Natural killer cell (primary cell): ENCODE data around the gene ZC3H18. TPM values are rescaled to one million over a fixed set of nuclear protein-coding genes. Genes with fewer than 3 reads are reported as not detected.

Experiments
- ATAC-seq, 3 donors: fragments of 150-1000 bp in 2 of 3; fragments of 200-7000 bp in 1 of 3; cut with Tn5 transposase; 1 replicate in 1 of 3; 2 replicates in 2 of 3; pipeline ENCODE4 v1.10.0; 2021; ENCODE audit warnings: mild to moderate bottlenecking in 2 of 3, moderate library complexity in 2 of 3
- DNase-seq, 2 donors: peaks; one replicate each; pipeline versions ENCODE4 v3.0.0 to v3.0.0-alpha.2; 2013 to 2021; ENCODE audit warnings: mixed read lengths in 1 of 2
- H3K27ac ChIP-seq: one replicate; pipeline ENCODE4 v1.5.1; 2013; ENCODE audit warnings: mild to moderate bottlenecking, low read length
- H3K27me3 ChIP-seq: one replicate; pipeline ENCODE4 v1.6.1; 2013; ENCODE audit warnings: low read length; ENCODE audit not compliant: control insufficient read depth, insufficient read depth
- H3K36me3 ChIP-seq: one replicate; pipeline ENCODE4 v1.6.1; 2013; ENCODE audit warnings: low read length; ENCODE audit not compliant: control insufficient read depth, insufficient read depth
- H3K4me1 ChIP-seq: one replicate; pipeline ENCODE4 v1.6.1; 2013; ENCODE audit warnings: low read length; ENCODE audit not compliant: control insufficient read depth, insufficient read depth
- H3K4me3 ChIP-seq: one replicate; pipeline ENCODE4 v1.5.1; 2013; ENCODE audit warnings: low read length
- H3K9me3 ChIP-seq: one replicate; pipeline ENCODE4 v1.6.1; 2013; ENCODE audit warnings: low read length; ENCODE audit not compliant: control insufficient read depth, insufficient read depth
- H3K27ac Mint-ChIP-seq, 2 donors: one replicate each; pipeline ENCODE4 v1.8.0; 2022; ENCODE audit warnings: mild to moderate bottlenecking in 2 of 2, mixed read lengths in 2 of 2, moderate library complexity in 1 of 2
- H3K27me3 Mint-ChIP-seq, 2 donors: one replicate each; pipeline ENCODE4 v1.8.0; 2022; ENCODE audit warnings: low read depth in 2 of 2, mixed read lengths in 2 of 2
- H3K36me3 Mint-ChIP-seq: one replicate; pipeline ENCODE4 v1.8.0; 2022; ENCODE audit warnings: mixed read lengths
- H3K4me1 Mint-ChIP-seq, 2 donors: one replicate each; pipeline ENCODE4 v1.8.0; 2022; ENCODE audit warnings: mixed read lengths in 2 of 2
- H3K4me3 Mint-ChIP-seq: one replicate; pipeline ENCODE4 v1.8.0; 2022; ENCODE audit warnings: mild to moderate bottlenecking, moderate library complexity, mixed read lengths
- H3K9me3 Mint-ChIP-seq, 2 donors: one replicate each; pipeline ENCODE4 v1.8.0; 2022; ENCODE audit warnings: mixed read lengths in 2 of 2
- CTCF ChIP-seq: fragments of 200-600 bp; IDR thresholded peaks from one replicate; pipeline ENCODE4 v1.8.0; 2022; ENCODE audit warnings: antibody characterized with exemption
- WGBS: methylation state at CpG from one replicate; pipeline ENCODE4 v1.1.7; 2013; ENCODE audit warnings: missing lambda C conversion rate; ENCODE audit not compliant: insufficient coverage; 5-methylcytosine and 5-hydroxymethylcytosine counted together
- intact Hi-C: fragments of 100-400 bp; cut with micrococcal nuclease; formaldehyde crosslinking; loops from one replicate; pipeline ENCODE4 v1.14.2; 2022
- total RNA-seq, 4 donors: library from RNA; stranded (reverse); fragments of 120-200 nt in 1 of 4; gene quantifications; one replicate each; pipeline versions ENCODE4 v1.2.3 to v1.2.4, GENCODE V29; 2013 to 2022

ZC3H18 gene
- total RNA-seq, 3 donors from 2014 or later (not counting 1 experiment from before 2014, with no cell fraction given), result 125 to 130 (median 126) TPM

DNA sequence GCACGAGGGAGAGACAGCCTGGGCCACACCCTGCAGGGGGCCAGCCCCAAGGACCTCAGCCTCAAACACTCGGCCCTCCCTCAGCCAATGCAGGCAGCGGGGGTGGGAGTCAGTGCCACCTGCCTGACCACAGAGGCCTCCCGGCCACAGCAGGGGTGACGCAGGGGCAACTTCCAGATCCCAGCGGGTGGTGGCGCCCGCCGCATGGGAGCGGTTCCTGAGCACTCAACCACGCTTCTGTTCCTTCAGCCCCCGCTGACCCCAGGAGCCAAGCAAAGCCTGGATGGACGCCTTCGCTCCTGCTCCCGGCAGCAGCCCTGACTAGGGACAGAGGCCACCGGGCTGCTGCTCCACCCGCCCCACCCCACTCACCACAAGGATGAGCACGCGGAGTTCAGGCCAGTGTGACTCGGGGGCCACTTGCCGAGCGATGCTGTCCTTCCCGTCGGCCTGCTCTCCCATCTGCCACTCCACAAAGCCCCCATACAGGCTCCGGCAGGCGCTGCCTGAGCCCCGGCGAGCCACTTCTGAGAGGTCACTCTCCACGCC, 85.6 kb downstream of the ZC3H18 start:
- 89% methylated on average over 29 of the region's 29 CpGs for WGBS
- Mint-ChIP-seq H3K27me3 (no peaks in the 10 kb centered on the region), H3K4me3 (no peak overlapping the region), H3K4me1 (peaks cover 31 to 42% of the 10 kb centered on the region in 2 donors), H3K27ac (peak overlapping the region; percentile 68 to 96), H3K9me3 (no peaks in the 10 kb centered on the region), H3K36me3 (no peaks in the 10 kb centered on the region)
- peak overlapping the region; percentile 99 for H3K27ac ChIP-seq
- H3K4me1 ChIP-seq, result peaks cover 56% of the 10 kb centered on the region
- H3K36me3 ChIP-seq, result peaks cover 28% of the 10 kb centered on the region
- no peak overlapping the region for H3K4me3 ChIP-seq
- H3K9me3 ChIP-seq, result no peaks in the 10 kb centered on the region
- ATAC-seq (no peak), DNase-seq (no peak)
- intact Hi-C loops, result no loop called here
- TF ChIP-seq CTCF, result no peak
- H3K27me3 ChIP-seq, result no peaks in the 10 kb centered on the region

DNA sequence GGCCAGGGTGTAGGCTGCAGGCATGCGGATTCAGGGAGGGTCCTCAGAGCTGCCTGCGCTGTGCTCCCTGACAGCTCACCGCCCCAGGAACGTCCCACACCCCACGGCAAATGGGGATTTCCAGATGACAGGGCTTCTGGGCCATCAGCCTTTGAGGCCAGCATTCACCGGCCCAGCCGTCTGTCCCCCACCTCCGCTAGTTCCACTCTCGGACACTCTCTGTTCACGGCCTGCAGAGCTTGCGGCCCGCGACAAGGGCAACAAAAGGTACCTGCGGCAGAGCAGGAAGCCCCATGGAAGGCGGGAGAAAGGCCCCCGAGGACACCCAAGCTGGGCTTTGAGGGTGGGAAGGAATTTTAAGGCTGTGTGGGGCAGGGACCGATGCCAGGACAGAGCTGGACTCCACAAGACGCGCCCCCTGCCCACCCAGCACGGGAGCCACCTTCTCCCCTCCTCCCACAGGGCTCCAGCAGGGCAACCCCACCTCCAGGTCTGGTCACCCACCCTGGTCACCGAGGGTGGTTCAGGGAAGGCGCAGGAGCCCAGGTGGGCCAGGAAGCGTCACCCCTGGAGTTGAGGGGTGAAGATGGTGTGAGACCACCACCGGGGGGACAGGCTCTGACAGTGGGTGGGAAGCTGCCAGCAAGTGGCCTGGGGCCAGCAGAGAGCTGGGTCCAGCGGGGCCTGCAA, 86.2 kb downstream of the ZC3H18 start:
- no peak overlapping the region for H3K4me3 Mint-ChIP-seq

GRCh38 chr16:88657371-88657770, 87.2 kb downstream of the ZC3H18 start:
- Mint-ChIP-seq H3K4me1 (peaks cover 35 to 42% of the 10 kb centered on the region in 2 donors), H3K27ac (no peak overlapping the region), H3K27me3 (no peaks in the 10 kb centered on the region), H3K4me3 (no peak overlapping the region), H3K36me3 (no peaks in the 10 kb centered on the region), H3K9me3 (no peaks in the 10 kb centered on the region)
- Histone ChIP-seq H3K27ac (no peak overlapping the region), H3K4me1 (peaks cover 52% of the 10 kb centered on the region), H3K4me3 (no peak overlapping the region), H3K27me3 (no peaks in the 10 kb centered on the region), H3K36me3 (peaks cover 28% of the 10 kb centered on the region), H3K9me3 (no peaks in the 10 kb centered on the region)
- WGBS, result 95% methylated on average over 19 of the region's 19 CpGs
- intact Hi-C loops, result no loop called here
- no peak for ATAC-seq
- no peak for TF ChIP-seq CTCF
- no peak for DNase-seq

More for the DNA sequence above, 86.2 kb downstream of the ZC3H18 start:
- no peak for TF ChIP-seq CTCF
- intact Hi-C loops, result no loop called here
- H3K36me3 Mint-ChIP-seq, result no peaks in the 10 kb centered on the region
- DNase-seq (no peak), ATAC-seq (no peak)
- no peaks in the 10 kb centered on the region for H3K9me3 Mint-ChIP-seq
- no peaks in the 10 kb centered on the region for H3K27me3 Mint-ChIP-seq
- Histone ChIP-seq H3K27ac (no peak overlapping the region), H3K27me3 (no peaks in the 10 kb centered on the region), H3K36me3 (peaks cover 28% of the 10 kb centered on the region), H3K4me3 (no peak overlapping the region), H3K9me3 (no peaks in the 10 kb centered on the region), H3K4me1 (peaks cover 53% of the 10 kb centered on the region)
- peaks cover 30 to 41% of the 10 kb centered on the region in 2 donors for H3K4me1 Mint-ChIP-seq
- 88% methylated on average over 23 of the region's 25 CpGs for WGBS
- H3K27ac Mint-ChIP-seq, result peak overlapping the region in 1 of 2 donors; percentile 68
